Measurements from ENCODE around the gene CDK12. TPM values are rescaled to one million over a fixed set of nuclear protein-coding genes. Genes with fewer than 3 reads are reported as not detected.

The CDK12 gene
- polyA plus RNA-seq, 2 of the 4 experiments (the other 2 are of a cell fraction) = 36.7 to 42.1 TPM

- TF ChIP-seq PBX3 (IDR thresholded peaks at IDR 0.05) (no peak), HOXB13 (CRISPR knock-in tag; IDR thresholded peaks at IDR 0.05; ENCODE audit: low read depth) (no peak), RCOR1 (IDR thresholded peaks at IDR 0.05; ENCODE audit: low read depth, low read length) (no peak), RNF2 (IDR thresholded peaks at IDR 0.05; ENCODE audit: borderline replicate concordance, low read depth) (no peak), EHMT2 (IDR thresholded peaks at IDR 0.05; ENCODE audit: low read depth) (no peak), EHF (CRISPR knock-in tag; IDR thresholded peaks at IDR 0.05) (no peak), RAD21 (conservative IDR thresholded peaks at IDR 0.05 in 1 of 2, IDR thresholded peaks at IDR 0.05 in 1 of 2) (no peak), EP300 (IDR thresholded peaks at IDR 0.05) (no peak), POLR2AphosphoS2 (conservative IDR thresholded peaks at IDR 0.05; ENCODE audit: low read length) (no peak), GATA3 (IDR thresholded peaks at IDR 0.05; ENCODE audit: borderline replicate concordance) (no peak), HOXB5 (CRISPR knock-in tag; IDR thresholded peaks at IDR 0.05) (no peak), JUN (IDR thresholded peaks at IDR 0.05) (no peak)
Measured at GRCh38 chr17:39507511-39507910, 46.2 kb downstream of the CDK12 start (continued).

- 87% methylated on average over 2 of the region's 2 CpGs for WGBS (ENCODE audit: missing lambda C conversion rate)
- ChIA-PET CTCF (interaction anchor here (0.6 to 2.2 kb wide), 5 partner anchors 9 to 227 kb away, joined by 3 to 7 read pairs (median 4); no protein-coding TSS in a partner anchor), POLR2A (interaction anchor here (0.6 to 0.7 kb wide), 2 partner anchors 46 to 88 kb away, joined by 3 to 5 read pairs; no protein-coding TSS in a partner anchor)
- Histone ChIP-seq H3K27ac (no peak overlapping the region), H3K4me3 (no peak overlapping the region), H3K4me2 (no peak overlapping the region), H3K9me3 (no peaks in the 10 kb centered on the region), H3K4me1 (no peaks in the 10 kb centered on the region)
- ATAC-seq = no peak
- DNase-seq (ENCODE audit: low read depth in 1 of 2, low spot score in 1 of 2) = no peak
- TF ChIP-seq USF2 (IDR thresholded peaks at IDR 0.05) (no peak), MAFK (IDR thresholded peaks at IDR 0.05; ENCODE audit: partially characterized antibody) (peak; percentile 51)
- no peak for FAIRE-seq
Measured at GRCh38 chr17:39508987-39509386, 47.7 kb downstream of the CDK12 start.

GRCh38 chr17:39513309-39513708 is 52.0 kb downstream of the CDK12 start:
- no peaks in the 10 kb centered on the region for H3K4me1 ChIP-seq
- ATAC-seq (no peak), DNase-seq (ENCODE audit: low read depth in 1 of 2, low spot score in 1 of 2) (no peak), FAIRE-seq (no peak)
- no peak overlapping the region for H3K4me3 ChIP-seq
- 96% methylated on average over 3 of the region's 3 CpGs for WGBS (ENCODE audit: missing lambda C conversion rate)
- TF ChIP-seq SREBF2 (IDR thresholded peaks at IDR 0.05) (no peak), MAFK (IDR thresholded peaks at IDR 0.05; ENCODE audit: partially characterized antibody) (peak; percentile 58)
- ChIA-PET CTCF (interaction anchor here (0.6 to 2.9 kb wide), 2 partner anchors 10 to 35 kb away, joined by 3 to 13 read pairs; no protein-coding TSS in a partner anchor), POLR2A (no interaction called here)
- no peak overlapping the region for H3K4me2 ChIP-seq
- no peaks in the 10 kb centered on the region for H3K9me3 ChIP-seq
- no peak overlapping the region for H3K27ac ChIP-seq

GRCh38 chr17:39513915-39514314 is 52.6 kb downstream of the CDK12 start:
- ATAC-seq (no peak), FAIRE-seq (no peak), DNase-seq (ENCODE audit: low read depth in 1 of 2, low spot score in 1 of 2) (no peak)
- CTCF ChIA-PET = interaction anchor here (0.6 kb wide), 2 partner anchors 10 to 32 kb away, joined by 3 to 4 read pairs; no protein-coding TSS in a partner anchor
- POLR2A ChIA-PET = no interaction called here
- H3K27ac ChIP-seq = no peak overlapping the region
- no peak overlapping the region for H3K4me3 ChIP-seq
- 95% methylated on average over 5 of the region's 5 CpGs for WGBS (ENCODE audit: missing lambda C conversion rate)
- no peak overlapping the region for H3K4me2 ChIP-seq
- no peaks in the 10 kb centered on the region for H3K9me3 ChIP-seq
- no peaks in the 10 kb centered on the region for H3K4me1 ChIP-seq
- TF ChIP-seq E2F6 (IDR thresholded peaks at IDR 0.05; ENCODE audit: borderline replicate concordance, low read depth) (no peak), CBX8 (IDR thresholded peaks at IDR 0.05) (no peak), RCOR1 (IDR thresholded peaks at IDR 0.05; ENCODE audit: low read depth, low read length) (no peak), TP53 (CRISPR knock-in tag; IDR thresholded peaks at IDR 0.05) (no peak), ATOH8 (CRISPR knock-in tag; IDR thresholded peaks at IDR 0.05; ENCODE audit: low read depth) (no peak), EHMT2 (IDR thresholded peaks at IDR 0.05; ENCODE audit: low read depth) (no peak), BHLHE40 (IDR thresholded peaks at IDR 0.05; ENCODE audit: low read depth, low read length) (no peak), CHD4 (IDR thresholded peaks at IDR 0.05; ENCODE audit: borderline replicate concordance) (no peak), CBX2 (IDR thresholded peaks at IDR 0.05; ENCODE audit: borderline replicate concordance, low read depth) (no peak), FOXS1 (CRISPR knock-in tag; IDR thresholded peaks at IDR 0.05) (no peak), RARB (CRISPR knock-in tag; IDR thresholded peaks at IDR 0.05) (no peak), TFCP2L1 (CRISPR knock-in tag; IDR thresholded peaks at IDR 0.05) (no peak), CEBPB (IDR thresholded peaks at IDR 0.05) (no peak), ZFP36 (IDR thresholded peaks at IDR 0.05; ENCODE audit: borderline replicate concordance, partially characterized antibody) (no peak), CTCF (IDR thresholded peaks at IDR 0.05) (no peak), NFE2L2 (conservative IDR thresholded peaks at IDR 0.05; ENCODE audit: low read length) (no peak)
